T-helper 1 cell treated with Interleukin-12 subunit alpha and Interleukin-12 subunit beta and Interleukin-4 antibody, amounts not matched to agents 30 ng/mL and 1 ng/mL, for 36 hours (primary cell): ENCODE data around the gene ZNF777. TPM values are rescaled to one million over a fixed set of nuclear protein-coding genes. Genes with fewer than 3 reads are reported as not detected.
"Not testable (repeated sequence)": the region's sequence is repeated elsewhere in the genome, so short reads cannot be mapped to it uniquely, and the experiment has no call there.

Experiments used
- intact Hi-C: fragments of 100-400 bp; cut with micrococcal nuclease; formaldehyde crosslinking; loops from one replicate; pipeline ENCODE4 v1.15.1; 2024
- total RNA-seq: library from RNA; stranded (reverse); gene quantifications from 2 replicates; pipeline ENCODE4 v1.2.3, GENCODE V29; 2022

ZNF777 gene
- total RNA-seq = 14.1 and 15.0 TPM in 2 replicates

DNA sequence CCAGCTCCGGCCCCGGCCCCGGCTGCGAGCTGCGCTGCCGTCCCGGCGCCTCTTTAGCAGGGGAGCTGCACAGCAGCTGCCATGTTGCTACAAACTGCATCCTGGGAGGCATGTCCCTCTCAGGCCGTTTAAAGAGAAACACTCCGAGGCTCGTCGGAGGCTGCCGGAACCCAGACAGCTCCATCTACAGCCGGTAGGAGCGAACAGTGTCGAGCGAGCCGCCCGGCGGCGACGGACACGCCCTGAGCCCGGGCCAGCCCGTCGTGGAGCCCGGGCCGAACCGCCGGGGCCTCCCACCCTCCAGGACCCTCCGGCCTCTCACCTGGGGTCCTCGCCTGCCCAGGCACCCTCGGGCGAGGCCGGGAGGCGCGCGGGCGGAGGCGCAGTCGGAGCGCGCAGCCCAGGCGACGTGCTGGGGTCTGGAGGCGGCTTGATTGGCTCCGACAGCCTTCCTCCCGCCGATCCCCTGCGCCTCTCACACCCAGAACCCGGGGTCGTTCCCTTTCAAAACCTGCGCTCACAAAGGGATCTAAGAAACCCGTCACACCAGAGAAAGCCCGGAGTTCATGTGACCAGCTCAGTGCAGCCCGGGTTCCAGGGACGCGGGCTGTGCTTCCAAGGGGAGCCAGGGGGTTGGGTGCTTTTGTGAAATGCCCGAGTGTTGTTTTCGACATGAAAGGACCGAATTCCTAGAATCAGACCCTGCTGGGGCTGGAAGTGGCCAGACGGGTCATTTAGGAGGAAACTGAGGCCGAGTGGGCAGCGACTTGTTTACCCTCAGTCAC lies at the start of gene ZNF777:
Gene ZNF777, minus strand, starts transcription at position 570 of the 785 bp plus-strand sequence. CDS start 5,040 bp downstream, outside the sequence.
- intact Hi-C loops = loop anchor here (1.0 to 10.0 kb wide), 13 partner anchors 37 to 378 kb away; partner anchors contain the start of genes ZNF212, ZNF398, ZNF746 and ZNF783

DNA sequence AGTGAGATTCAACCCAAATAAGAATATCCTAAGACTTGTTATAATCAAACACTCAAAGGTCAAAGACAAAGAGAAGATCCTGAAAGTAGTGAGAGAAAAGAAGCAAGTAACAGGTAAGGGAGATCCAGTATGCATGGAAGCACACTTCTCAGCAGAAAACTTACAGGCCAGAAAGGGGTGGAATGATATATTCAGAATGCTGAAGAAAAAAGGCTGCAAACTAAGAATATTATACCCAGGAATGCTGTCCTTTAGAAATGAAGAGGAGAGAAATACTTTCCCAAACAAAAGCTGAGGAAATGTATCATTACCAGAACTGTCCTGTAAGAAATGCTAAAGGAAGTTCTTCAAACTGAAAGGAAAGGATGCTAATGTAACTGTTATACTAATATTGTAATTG lies 49.4 kb upstream of the ZNF777 start:
- intact Hi-C loops = no loop called here

DNA sequence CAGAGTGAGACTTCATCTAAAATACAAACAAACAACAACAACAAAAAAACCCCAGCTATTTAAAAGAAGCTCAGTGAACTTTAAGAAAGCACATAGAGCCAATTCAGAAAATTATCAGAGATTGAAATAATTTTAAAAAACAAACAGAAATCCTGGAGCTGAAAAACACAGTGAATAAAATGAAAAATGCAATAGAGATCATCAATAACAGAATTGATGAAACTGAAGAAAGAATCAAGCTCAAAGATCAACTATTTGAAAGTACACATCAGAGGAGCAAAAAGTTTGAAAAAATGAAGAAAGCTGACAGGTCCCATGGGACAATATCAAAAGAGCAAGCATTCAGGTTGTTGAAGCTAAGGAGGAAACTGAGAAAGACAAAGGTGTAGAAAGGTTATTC lies 48.9 kb upstream of the ZNF777 start:
- intact Hi-C loops = no loop called here

DNA sequence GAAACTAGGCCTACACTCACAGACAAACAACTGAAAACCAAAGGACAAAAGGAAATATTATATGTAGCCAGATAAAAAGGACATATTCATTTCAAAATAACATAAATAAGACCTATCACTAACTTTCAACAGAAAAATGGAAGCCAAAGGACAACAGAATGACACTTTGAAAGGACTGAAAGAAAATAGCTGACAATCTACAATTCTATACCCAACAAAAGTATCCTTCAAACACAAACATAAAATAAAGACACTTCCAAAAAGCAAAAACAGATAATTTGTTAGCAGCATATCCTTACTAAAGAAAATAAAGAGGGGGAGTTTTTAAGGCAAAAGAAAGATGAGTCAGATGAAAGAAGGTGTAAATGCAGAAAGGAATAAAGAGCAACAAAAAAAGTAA lies 44.7 kb upstream of the ZNF777 start:
- intact Hi-C loops = no loop called here

DNA sequence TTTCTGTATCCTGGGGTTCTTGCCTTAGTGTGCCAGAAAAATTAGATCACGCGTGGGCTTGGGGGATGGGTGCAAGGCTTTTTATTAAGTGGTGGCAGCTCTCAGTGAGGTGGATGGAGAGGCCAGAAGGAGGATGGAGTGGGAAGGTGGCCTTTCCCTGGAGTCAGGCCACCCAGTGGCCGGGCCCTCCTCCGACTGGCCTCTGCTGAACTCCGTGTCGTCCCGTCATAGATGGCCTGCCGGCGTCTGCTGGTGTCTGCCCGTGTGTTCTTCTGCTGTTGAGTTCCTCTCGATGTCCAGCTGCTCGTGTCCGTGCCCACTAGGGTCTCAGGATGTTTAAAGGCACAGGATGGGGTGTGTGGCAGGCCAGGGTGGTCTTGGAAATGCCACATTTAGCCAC lies 40.8 kb upstream of the ZNF777 start:
- intact Hi-C loops = no loop called here

DNA sequence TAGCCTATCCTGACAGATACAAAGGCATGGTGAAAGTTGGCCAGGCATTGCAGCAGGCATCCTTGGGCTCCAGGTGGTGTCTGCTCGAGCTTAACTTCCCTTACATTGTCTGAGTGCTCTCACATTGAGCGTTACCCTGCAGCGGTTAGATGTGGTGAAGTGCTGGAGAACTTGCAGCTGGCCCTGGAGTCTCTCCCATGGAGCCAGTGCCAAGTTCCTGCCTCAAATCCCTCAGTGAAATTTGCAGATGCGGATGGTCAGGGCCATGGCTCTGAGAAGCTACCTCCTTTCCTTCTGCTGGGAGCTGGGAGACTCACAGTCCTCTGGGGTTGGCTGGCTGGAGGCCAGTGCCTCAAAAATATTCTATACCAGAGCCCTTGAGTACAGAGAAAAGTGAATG lies 40.0 kb upstream of the ZNF777 start:
- intact Hi-C loops = no loop called here

DNA sequence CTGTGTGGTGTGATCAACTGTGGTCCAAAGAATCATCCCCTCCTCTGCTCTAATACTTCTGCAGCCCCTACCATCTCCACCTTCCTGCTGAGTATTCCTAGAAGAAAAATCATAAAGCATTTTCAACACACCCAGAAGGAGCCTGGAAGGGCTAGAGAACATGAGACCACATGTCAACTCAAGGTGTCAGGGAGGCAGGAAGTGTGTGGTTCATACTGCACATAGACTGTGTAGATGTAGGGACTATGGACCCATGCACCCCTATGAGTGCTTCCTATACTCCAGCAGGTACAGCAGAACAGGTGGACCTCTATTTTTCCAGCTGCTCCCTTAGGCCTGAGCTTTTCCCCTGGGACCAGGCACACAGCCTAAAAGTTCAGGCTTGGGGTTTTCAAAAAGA lies 39.3 kb upstream of the ZNF777 start:
- intact Hi-C loops = no loop called here

DNA sequence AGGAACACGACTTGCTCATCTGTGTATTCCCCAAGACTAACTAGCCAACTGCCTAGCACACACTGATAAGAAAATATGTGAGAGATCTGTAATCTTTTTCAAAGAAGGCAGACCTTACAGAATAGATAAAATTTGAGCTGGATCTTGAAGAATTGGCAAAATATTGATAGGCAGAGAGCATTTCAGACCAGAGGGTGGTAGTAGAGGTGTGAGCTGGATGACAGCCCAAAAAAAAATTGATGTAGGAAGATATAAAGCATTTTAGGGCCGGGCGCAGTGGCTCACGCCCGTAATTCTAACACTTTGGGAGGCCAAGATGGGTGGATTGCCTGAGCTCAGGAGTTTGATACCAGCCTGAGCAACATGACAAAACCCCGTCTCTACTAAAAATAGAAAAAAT lies 37.9 kb upstream of the ZNF777 start:
- intact Hi-C loops = loop anchor here (1.0 to 5.0 kb wide), 7 partner anchors 83 to 512 kb away; partner anchors contain the start of genes ZNF425 and ZNF467

DNA sequence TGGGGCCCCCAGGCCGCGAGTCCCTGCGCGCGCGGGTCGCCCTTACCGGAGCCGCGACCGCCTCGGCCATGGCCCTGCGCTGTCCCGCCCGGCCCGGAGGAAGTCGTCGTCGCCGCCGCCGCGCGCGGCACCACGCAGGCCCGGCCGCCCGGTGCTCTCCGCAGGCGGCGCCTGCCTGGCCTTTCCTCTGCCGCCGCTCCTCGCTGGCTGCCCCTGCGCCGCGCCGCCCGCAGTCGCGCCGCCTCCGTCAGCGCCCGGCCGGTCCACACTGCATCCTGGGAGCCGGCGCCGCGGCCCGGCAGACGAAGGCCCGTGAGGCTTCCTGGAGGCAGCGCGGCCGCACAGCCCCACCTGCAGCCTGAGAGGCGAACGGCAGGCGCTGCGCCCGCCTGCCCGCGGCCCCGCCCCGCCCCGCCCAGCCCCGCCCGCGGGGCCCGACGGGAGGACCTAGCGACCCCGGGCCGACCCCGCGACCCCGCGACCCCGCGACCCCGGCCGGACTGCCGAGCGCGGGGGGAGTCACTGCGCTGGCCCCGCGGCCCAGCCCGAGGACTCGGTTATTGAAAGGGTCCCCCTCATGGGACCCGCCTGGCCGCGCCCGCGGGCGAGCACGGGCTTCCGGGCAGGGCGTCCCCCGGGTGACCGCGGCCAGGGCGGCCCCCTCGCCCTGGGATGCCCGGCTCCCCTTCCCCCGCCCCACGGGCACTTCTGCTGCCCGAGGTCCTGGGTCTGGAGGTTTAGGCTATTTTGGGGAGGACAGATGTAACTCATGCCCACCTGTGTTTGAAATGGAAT lies 36.8 kb upstream of the ZNF777 start, which contains the start of gene ZNF746:
Gene ZNF746, minus strand, starts transcription at position 343 of the 795 bp plus-strand sequence. Its CDS starts 273 bp downstream, at position 70.
- intact Hi-C loops = loop anchor here (1.0 to 5.0 kb wide), 16 partner anchors 37 to 510 kb away; partner anchors contain the start of genes PDIA4, ZNF212, ZNF425 and ZNF467

DNA sequence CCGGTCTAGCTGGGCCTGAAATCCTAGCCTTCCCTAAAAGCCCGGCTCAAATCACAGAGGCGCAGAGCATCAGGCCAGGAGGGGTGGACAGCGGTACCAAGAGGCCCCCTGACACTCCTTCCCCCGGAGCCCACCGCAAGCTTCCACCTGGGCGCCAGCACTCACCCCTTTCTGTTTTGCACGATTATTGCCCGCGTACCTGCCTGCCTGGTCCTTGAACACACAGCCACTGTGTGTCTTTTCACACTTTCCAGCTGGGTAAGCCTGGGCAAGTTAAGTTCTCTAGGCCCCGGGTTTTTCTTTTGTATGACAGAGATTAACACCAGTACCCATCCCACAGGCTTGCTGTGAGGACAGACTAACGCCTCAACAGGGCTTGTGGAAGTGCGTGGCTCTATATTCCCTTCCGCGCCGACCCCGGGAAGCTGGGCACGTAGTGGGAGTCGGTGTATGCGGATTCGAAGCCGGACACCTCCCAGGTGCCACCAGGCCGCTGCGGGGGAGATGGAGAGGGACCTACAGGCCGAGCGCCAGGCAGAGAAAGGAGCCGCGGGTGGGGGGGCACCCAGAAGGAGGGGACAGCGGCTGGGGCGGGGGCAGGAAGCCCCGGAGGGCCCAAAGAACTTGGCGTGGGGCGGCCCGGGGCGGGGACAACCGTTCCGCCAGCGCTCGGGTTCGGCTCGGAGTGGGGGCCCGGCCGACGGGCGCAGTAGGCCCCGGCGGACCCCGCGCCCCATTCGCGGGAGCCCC lies 36.0 kb upstream of the ZNF777 start:
- intact Hi-C loops = loop anchor here (1.0 to 5.0 kb wide), 16 partner anchors 37 to 510 kb away; partner anchors contain the start of genes PDIA4, ZNF212, ZNF282 and ZNF425

DNA sequence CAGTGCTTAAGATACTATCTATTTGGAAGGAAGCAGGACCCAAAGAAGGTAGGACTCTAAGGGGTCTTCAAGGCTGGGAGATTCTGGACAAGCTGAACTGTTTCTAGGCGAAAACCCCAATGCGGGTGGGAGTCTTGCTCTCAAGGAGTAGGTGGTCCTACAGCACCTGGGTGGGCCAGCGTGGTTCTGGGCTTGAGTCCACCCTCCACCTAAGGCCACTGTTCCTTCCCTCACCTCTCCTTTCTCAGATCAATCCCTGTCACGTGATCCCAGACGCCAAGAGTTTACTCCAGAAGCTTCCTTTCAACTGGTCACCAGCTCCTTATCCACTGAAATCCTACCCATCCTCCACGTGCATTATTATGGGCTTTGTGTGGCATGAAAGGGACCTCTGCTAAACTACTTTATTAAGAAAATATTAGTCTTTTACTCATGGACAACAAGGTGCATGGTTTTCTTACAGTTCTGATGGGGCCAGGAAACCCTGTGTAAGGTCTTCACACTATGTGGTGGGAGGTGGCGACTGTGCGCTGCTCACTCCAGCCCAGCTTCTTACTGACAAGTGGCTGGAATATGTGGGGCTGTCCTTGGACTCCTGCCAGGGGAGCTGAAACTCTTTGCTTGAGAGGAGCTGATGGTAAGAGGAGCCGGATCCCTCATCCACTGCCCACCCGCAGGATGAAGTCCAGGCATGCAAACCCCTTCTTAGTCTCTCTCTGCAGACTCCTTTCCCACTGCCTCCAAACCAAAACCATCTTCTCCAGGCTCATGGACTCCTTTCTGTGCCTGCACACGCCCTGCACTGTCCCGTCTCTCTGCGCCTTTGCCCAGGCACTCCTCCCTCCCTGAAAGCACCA lies 35.2 kb upstream of the ZNF777 start:
- intact Hi-C loops = loop anchor here (1.0 to 5.0 kb wide), 8 partner anchors 86 to 509 kb away; partner anchors contain the start of genes PDIA4, ZNF282, ZNF425 and ZNF467

DNA sequence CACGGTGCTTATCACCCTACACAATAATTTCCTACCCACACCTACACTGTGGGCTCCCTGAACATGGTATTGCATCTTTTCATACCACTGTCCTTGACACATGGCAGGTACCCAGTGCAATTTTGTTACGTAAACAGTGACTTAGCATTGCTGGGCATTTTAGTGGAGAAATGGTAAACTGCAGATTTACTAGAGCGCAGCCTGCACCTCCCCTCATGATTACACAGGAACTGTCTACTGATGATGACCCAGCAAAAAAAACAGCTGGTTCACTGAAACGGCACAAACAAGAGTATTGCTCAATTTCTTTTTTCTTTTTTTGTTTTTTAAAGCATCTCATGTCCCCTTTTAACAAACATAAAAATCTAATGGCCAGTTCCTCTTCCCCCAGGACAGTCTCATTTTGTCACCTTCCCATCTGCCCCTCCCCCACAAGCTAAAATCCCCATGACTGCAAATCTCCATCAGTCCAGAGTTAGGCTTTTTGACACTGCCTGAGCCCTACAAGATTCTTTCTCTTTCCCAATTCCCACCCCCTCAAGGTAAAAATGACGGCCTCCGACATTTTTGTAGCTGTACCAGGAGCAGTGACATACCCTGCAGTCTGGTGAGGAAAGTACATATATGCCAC lies 34.0 kb upstream of the ZNF777 start:
- intact Hi-C loops = loop anchor here (5.0 kb wide), 6 partner anchors 87 to 508 kb away; partner anchors contain the start of genes ZNF425 and ZNF467

DNA sequence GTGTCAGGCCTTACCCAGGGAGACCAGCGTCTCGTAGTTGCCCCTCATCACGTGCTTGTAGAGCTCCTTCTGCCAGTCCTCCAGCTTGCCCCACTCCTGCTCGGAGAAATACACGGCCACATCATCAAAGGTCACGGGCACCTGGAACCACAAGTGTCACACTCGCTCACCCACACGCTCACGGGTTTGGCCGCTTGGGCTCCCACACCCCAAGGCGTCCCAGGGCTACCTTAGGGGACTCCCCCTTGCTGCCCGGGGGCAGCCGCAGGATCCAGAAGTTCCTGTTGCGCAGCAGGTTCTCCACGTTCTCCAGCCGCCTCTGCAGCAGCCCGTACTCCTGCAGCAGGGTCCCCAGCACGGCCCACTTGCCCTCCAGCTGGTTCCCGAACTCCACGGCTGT lies 33.1 kb upstream of the ZNF777 start:
- intact Hi-C loops = not testable (repeated sequence)

DNA sequence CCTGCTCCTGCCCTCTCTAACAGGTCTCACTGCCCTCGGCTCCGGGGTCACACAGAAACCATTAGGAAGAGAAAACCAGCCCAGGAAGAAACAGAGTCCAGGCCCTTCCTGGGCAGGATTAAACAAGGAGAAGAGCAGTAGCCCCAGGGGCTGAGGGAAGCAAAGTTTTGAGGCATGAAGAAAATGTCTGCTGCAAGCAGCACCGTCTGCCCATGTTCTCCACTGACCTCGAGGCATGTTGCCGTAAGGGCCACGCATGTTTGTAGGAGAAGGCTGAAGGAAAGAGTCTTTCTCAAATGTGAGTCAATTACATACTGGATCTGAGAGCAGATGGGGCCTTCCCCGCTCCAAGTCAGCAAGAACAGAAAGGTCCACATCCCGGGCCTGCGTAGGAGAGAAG lies 32.5 kb upstream of the ZNF777 start:
- intact Hi-C loops = no loop called here

DNA sequence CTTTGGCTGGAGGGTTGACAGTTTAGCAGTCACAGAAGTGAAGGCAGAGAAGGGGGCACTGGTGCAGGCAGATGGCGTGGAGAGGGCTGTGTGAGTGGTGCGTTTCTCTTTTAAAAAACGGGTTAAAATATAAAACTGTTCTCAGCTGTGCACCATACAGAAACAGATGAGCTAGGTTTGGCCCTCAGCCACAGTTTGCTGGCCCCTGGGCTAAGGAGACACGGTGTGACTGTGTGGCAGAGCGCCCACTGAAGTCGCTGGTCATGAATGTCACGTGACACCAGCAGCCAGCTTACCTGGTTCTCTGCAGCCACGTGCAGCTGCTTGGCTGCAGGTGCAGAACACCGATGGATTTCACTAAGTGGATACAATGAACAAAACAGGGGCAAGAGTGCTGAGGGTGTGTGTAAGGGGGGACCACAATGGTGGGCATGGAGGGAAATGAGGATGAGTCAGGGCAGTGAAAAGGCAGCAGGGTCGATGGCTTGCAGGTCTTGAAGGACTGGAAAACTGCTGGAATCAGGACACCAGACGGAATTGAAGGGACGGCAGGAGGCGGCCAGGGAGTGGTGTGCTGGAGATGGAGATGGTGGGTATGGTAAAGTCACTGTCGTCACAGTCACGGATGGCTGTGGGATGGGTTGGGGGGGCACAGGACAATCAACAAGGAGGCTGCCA lies 29.4 kb upstream of the ZNF777 start:
- intact Hi-C loops = no loop called here

DNA sequence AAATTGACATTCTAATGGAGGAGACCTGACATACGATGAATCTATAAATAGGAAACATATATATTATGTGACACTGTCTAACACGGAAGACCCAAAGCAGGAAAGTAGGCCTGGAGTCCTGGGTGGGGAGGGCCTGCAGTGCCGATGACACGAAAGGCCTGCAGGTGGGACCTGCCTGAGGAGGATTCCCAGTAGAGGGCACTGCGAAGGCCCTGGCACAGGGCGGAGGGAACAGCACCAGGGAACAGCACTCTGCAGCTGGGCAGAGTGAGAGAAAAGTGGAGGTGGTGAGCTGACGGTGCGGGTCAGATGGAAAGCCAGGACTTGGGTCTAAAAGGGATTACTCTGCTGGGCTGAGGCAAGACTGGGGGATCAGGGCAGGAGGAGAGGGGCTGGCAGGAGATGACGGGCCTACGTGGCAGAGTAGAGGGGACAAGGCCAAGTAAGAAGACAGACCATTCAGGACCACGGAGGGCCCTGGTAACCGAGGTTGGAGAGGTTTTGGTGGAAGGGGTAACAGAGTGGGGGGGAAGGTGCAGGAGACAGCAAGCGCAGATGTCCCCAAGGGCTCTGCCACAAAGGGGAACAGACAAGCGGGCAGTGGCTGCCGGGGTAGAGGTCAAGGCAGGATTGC lies 28.6 kb upstream of the ZNF777 start:
- intact Hi-C loops = no loop called here

DNA sequence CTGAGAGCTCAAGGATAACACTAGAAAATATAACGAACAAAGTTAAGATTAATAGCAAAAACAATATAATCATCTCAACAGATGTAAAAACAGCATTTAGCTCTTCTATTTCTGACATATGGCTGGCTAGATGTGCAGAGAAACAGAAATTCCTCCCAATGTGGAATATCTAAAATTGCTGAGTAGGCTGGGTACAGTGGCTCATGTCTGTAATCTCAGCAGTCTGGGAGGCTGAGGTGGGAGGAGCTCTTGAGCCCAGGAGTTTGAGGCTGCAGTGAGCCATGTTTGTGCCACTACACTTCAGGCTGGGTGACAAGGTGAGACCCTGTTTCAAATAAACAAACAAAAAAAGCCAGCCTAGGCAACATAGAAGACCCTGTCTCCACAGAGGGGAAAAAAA lies 18.7 kb upstream of the ZNF777 start:
- intact Hi-C loops = no loop called here

DNA sequence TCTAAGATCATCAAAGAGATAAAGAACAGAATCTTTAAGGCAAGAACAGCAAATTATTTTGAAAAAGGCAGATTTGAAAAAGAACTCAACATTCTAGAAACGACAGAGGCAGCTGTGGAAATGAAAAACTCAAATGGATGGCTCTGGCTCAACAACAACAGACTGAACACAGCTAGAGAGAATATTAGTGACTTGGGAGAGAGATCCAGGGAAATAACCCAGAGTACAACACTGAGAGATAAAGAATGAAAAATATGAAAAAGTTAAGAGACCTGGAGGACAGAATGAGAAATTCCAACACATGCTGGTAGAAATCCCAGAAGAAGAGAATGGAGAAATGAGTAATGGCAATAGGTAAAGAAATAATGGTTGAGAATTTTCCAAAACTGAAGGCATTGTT lies 17.9 kb upstream of the ZNF777 start:
- intact Hi-C loops = no loop called here
